ENCODE data around the gene CDH2.

CDH2 gene

DNA sequence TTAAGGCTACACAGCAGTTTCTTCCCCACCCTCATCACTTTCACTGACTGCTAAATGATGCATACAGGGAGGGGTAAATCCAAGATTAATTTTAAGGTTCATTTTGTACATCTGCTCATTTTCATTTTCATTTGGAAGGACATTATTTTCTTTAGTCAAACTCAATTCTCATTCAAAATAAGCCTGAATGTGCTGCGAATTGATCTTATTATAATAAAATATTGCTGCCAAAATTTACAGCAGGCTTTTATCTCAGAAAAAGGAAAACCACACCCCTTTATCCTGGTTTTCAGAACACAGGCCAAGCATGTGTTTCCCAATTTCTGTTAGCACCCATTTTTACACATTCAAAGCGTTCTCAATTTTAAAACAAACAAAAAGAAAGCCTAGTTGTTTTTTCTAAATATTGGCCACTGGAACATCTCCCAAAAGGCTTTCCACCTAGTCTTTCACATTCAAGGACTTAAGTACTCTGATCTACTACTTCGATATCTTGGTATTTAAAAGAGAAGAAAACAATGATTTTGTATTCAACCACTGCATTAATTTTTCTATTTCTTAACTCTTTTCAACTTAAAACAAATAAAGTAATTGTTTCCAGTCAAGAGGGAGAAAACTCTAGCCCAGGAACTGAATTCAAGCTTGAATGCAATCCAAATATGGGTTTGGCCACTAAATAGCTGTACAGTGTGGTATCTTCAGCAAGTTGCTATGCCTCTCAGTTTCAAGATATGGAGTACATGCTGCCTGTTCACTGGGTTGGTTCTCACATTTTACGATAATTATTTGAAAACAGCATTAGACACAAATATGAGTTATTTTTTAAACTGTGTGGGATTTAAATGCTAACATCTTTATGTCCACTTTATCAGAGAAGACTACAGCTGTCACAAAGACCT is 52.5 kb downstream of the CDH2 start:
- Mint-ChIP-seq H3K36me3 (ENCODE audit: low read depth) (peaks cover 18% of the 10 kb centered on the region), H3K27ac (peak overlapping the region; percentile 41 to 74 (median 56)), H3K27me3 (ENCODE audit: low read depth) (no peaks in the 10 kb centered on the region), H3K4me3 (no peak overlapping the region), H3K9me3 (no peaks in the 10 kb centered on the region), H3K4me1 (peaks cover 14% of the 10 kb centered on the region)
- no peak for TF ChIP-seq CTCF (IDR thresholded peaks at IDR 0.05; ENCODE audit: unreplicated experiment in 3 of 3)

GRCh38 chr18:28123401-28124030 is 53.4 kb downstream of the CDH2 start:
- no peaks in the 10 kb centered on the region for H3K27me3 Mint-ChIP-seq (ENCODE audit: low read depth)
- peaks cover 14% of the 10 kb centered on the region for H3K4me1 Mint-ChIP-seq
- no peaks in the 10 kb centered on the region for H3K9me3 Mint-ChIP-seq
- no peak overlapping the region for H3K27ac Mint-ChIP-seq
- no peak overlapping the region for H3K4me3 Mint-ChIP-seq
- no peak for TF ChIP-seq CTCF (IDR thresholded peaks at IDR 0.05; ENCODE audit: unreplicated experiment in 3 of 3)
- peaks cover 18% of the 10 kb centered on the region for H3K36me3 Mint-ChIP-seq (ENCODE audit: low read depth)

- H3K27me3 Mint-ChIP-seq (ENCODE audit: low read depth), result no peaks in the 10 kb centered on the region
- H3K36me3 Mint-ChIP-seq (ENCODE audit: low read depth), result peaks cover 13% of the 10 kb centered on the region
- H3K4me1 Mint-ChIP-seq, result peaks cover 14% of the 10 kb centered on the region
- peak overlapping the region in 1 of 3 experiments; percentile 33 for H3K27ac Mint-ChIP-seq
- no peak overlapping the region for H3K4me3 Mint-ChIP-seq
- TF ChIP-seq CTCF (IDR thresholded peaks at IDR 0.05; ENCODE audit: unreplicated experiment in 3 of 3), result no peak
- H3K9me3 Mint-ChIP-seq, result no peaks in the 10 kb centered on the region
These were observed 56.0 kb downstream of the CDH2 start for GRCh38 chr18:28120828-28121515.

- TF ChIP-seq CTCF (IDR thresholded peaks at IDR 0.05; ENCODE audit: unreplicated experiment in 3 of 3), result no peak
- Mint-ChIP-seq H3K4me1 (peaks cover 22% of the 10 kb centered on the region), H3K36me3 (ENCODE audit: low read depth) (peaks cover 7% of the 10 kb centered on the region), H3K27ac (no peak overlapping the region), H3K4me3 (no peak overlapping the region), H3K9me3 (no peaks in the 10 kb centered on the region), H3K27me3 (ENCODE audit: low read depth) (no peaks in the 10 kb centered on the region)
These were observed 60.5 kb downstream of the CDH2 start for GRCh38 chr18:28116461-28116860.

- no peak overlapping the region for H3K4me3 Mint-ChIP-seq
- H3K4me1 Mint-ChIP-seq, result peaks cover 30% of the 10 kb centered on the region
- no peaks in the 10 kb centered on the region for H3K36me3 Mint-ChIP-seq (ENCODE audit: low read depth)
- H3K27ac Mint-ChIP-seq, result no peak overlapping the region
- no peaks in the 10 kb centered on the region for H3K9me3 Mint-ChIP-seq
- TF ChIP-seq CTCF (IDR thresholded peaks at IDR 0.05; ENCODE audit: unreplicated experiment in 3 of 3), result no peak
- no peaks in the 10 kb centered on the region for H3K27me3 Mint-ChIP-seq (ENCODE audit: low read depth)
These were observed 61.8 kb downstream of the CDH2 start for GRCh38 chr18:28115149-28115550.
